GM21390 (cell line): ENCODE data around the gene ATP6V0A4.
"Not testable (repeated sequence)": the region's sequence is repeated elsewhere in the genome, so short reads cannot be mapped to it uniquely, and the experiment has no call there.

ENCODE experiments used
- ATAC-seq: cut with Tn5 transposase; IDR thresholded peaks from one replicate; pipeline ENCODE4 v1.9.1; 2021; ENCODE audit not compliant: unreplicated experiment

Gene ATP6V0A4

GRCh38 chr7:138797715-138798320, at the start of gene ATP6V0A4, which contains the start of gene TMEM213:
ATP6V0A4 (minus strand) TSS chr7:138798196; CDS start chr7:138771247, 26,949 bp downstream.
TMEM213 (plus strand) TSS chr7:138797994; CDS start chr7:138798105, 111 bp downstream.
- no peak for ATAC-seq

GRCh38 chr7:138845711-138846110, 47.7 kb upstream of the ATP6V0A4 start:
- no peak for ATAC-seq

- ATAC-seq = no peak
Measured at GRCh38 chr7:138843632-138844580, 45.9 kb upstream of the ATP6V0A4 start.

- ATAC-seq = no peak
Measured at GRCh38 chr7:138842111-138842510, 44.1 kb upstream of the ATP6V0A4 start.

- no peak for ATAC-seq
Measured at GRCh38 chr7:138838166-138838565, 40.2 kb upstream of the ATP6V0A4 start.

GRCh38 chr7:138837627-138838026, 39.6 kb upstream of the ATP6V0A4 start:
- ATAC-seq = no peak

GRCh38 chr7:138835087-138835486, 37.1 kb upstream of the ATP6V0A4 start:
- no peak for ATAC-seq

- no peak for ATAC-seq
Measured at GRCh38 chr7:138834583-138834982, 36.6 kb upstream of the ATP6V0A4 start.

GRCh38 chr7:138833596-138833995, 35.6 kb upstream of the ATP6V0A4 start:
- no peak for ATAC-seq

GRCh38 chr7:138832966-138833365, 35.0 kb upstream of the ATP6V0A4 start:
- no peak for ATAC-seq

- ATAC-seq = no peak
Measured at GRCh38 chr7:138829335-138829734, 31.3 kb upstream of the ATP6V0A4 start.

- ATAC-seq = no peak
Measured at GRCh38 chr7:138828302-138828701, 30.3 kb upstream of the ATP6V0A4 start.

GRCh38 chr7:138825049-138825721, 27.2 kb upstream of the ATP6V0A4 start:
- ATAC-seq = no peak

- no peak for ATAC-seq
Measured at GRCh38 chr7:138822867-138823535, 25.0 kb upstream of the ATP6V0A4 start.

GRCh38 chr7:138821912-138822311, 23.9 kb upstream of the ATP6V0A4 start:
- no peak for ATAC-seq

- no peak for ATAC-seq
Measured at GRCh38 chr7:138819625-138820024, 21.6 kb upstream of the ATP6V0A4 start.

- ATAC-seq = no peak
Measured at GRCh38 chr7:138816650-138817049, 18.7 kb upstream of the ATP6V0A4 start.

- ATAC-seq = no peak
Measured at GRCh38 chr7:138814816-138815332, 16.9 kb upstream of the ATP6V0A4 start.

- ATAC-seq = no peak
Measured at GRCh38 chr7:138813945-138814344, 15.9 kb upstream of the ATP6V0A4 start.

- ATAC-seq = not testable (repeated sequence)
Measured at GRCh38 chr7:138811327-138811726, 13.3 kb upstream of the ATP6V0A4 start.

GRCh38 chr7:138809346-138809745, 11.3 kb upstream of the ATP6V0A4 start:
- no peak for ATAC-seq
